Vagina (tissue), 2 donors: Measurements from ENCODE around the gene MLXIPL.

Experiments
- CTCF ChIP-seq, 3 experiments: fragments of 450-650 bp in 2 of 3; fragments of 200-600 bp in 1 of 3; sonication (generic) in 1 of 3; IDR thresholded peaks; one replicate each; pipeline ENCODE4 v1.5.1; 2017 to 2019; ENCODE audit warnings: antibody characterized with exemption in 3 of 3, mild to moderate bottlenecking in 2 of 3, moderate library complexity in 2 of 3
- POLR2A ChIP-seq, 2 donors: fragments of 450-650 bp; IDR thresholded peaks; one replicate each; pipeline ENCODE4 v1.6.1; 2017; ENCODE audit warnings: antibody characterized with exemption in 2 of 2, mild to moderate bottlenecking in 2 of 2, moderate library complexity in 2 of 2

- TF ChIP-seq CTCF (IDR thresholded peaks at IDR 0.05) (no peak), POLR2A (IDR thresholded peaks at IDR 0.05) (no peak)
Observed at GRCh38 chr7:73622909-73623797, 1.2 kb downstream of the MLXIPL start.
